ENCODE measurements around the gene TRAPPC4.
"Not testable (repeated sequence)": the region's sequence is repeated elsewhere in the genome, so short reads cannot be mapped to it uniquely, and the experiment has no call there.

TRAPPC4 gene

DNA sequence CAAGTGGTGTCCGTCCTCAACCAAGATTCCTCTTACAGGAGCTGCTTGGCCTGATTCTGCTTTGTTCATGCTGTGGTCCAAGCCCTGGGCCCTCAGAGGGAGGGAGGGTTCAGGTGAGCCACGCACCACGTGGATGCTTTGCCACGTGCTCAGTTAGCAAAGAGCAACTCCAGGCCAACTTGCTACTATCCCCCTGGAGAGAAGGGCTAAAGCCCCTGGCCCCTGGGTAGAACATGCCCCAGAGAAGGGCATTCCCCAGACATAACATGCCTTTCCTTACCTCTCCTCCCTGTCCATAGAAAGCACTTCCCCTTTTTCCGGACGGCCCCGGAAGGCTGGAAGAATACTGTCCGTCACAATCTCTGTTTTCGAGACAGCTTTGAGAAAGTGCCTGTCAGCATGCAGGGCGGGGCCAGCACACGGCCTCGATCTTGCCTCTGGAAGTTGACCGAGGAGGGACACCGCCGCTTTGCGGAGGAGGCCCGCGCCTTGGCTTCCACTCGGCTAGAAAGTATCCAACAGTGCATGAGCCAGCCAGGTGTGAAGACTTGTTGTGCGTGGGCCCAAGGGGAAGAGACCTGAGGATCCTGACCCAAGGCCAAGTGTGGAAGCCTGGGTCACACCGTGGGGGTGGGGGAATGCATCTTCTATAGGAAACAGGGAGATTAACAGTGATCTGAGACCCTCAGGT lies 38.2 kb upstream of the TRAPPC4 start:
- TF ChIP-seq, protein P1, sequence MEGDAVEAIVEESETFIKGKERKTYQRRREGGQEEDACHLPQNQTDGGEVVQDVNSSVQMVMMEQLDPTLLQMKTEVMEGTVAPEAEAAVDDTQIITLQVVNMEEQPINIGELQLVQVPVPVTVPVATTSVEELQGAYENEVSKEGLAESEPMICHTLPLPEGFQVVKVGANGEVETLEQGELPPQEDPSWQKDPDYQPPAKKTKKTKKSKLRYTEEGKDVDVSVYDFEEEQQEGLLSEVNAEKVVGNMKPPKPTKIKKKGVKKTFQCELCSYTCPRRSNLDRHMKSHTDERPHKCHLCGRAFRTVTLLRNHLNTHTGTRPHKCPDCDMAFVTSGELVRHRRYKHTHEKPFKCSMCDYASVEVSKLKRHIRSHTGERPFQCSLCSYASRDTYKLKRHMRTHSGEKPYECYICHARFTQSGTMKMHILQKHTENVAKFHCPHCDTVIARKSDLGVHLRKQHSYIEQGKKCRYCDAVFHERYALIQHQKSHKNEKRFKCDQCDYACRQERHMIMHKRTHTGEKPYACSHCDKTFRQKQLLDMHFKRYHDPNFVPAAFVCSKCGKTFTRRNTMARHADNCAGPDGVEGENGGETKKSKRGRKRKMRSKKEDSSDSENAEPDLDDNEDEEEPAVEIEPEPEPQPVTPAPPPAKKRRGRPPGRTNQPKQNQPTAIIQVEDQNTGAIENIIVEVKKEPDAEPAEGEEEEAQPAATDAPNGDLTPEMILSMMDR (IDR thresholded peaks at IDR 0.05; ENCODE audit: control extremely low read depth, extremely low read depth, low read depth, missing control alignments) = no peak
- no peak for DNase-seq (ENCODE audit: extremely low spot score)
- CTCF ChIA-PET = no interaction called here
- POLR2A ChIA-PET = no interaction called here

DNA sequence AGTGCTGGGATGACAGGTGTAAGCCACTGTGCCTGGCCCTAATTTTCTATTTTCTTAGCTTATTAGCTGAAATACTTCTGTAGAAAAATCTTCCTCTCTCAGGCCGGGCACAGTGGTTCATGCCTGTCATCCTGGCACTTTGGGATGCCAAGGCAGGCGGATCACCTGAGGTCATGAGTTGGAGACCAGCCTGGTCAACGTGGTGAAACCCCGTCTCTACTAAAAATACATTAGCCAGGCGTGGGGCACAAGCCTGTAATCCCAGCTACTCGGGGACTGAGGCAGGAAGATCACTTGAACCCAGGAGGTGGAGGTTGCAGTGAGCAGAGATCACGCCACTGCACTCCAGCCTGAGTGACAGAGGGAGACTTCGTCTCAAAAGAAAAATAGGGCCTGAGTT lies 34.2 kb upstream of the TRAPPC4 start:
- POLR2A ChIA-PET; DNase-seq (ENCODE audit: extremely low spot score): not testable (repeated sequence)
- CTCF ChIA-PET = interaction anchor here (0.8 to 1.2 kb wide), 2 partner anchors 13 to 39 kb away, joined by 3 to 6 read pairs; no protein-coding TSS in a partner anchor

DNA sequence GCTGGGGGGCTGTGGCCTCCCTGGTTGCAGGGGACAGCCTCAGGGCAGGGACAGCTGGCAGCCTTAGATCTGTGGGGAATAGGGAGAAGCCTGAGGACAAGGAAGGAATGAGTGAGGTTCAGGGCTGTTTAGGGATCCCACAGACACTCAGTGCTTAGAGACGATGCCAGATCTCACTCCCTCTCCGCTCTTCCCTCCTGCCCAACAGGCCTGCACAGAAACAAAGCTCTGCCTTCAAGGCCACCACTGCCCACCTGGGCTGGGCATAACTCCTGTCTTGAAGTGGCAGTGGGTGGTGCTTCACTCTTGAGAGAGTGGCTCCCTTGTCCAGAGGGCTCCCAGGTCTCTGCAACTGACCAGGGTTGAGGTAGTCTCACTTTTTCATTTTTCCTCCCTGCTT lies 33.7 kb upstream of the TRAPPC4 start:
- CTCF ChIA-PET = interaction anchor here (0.8 to 1.2 kb wide), 2 partner anchors 12 to 39 kb away, joined by 3 to 6 read pairs; no protein-coding TSS in a partner anchor
- POLR2A ChIA-PET = no interaction called here
- TF ChIP-seq, protein P1 (IDR thresholded peaks at IDR 0.05; ENCODE audit: control extremely low read depth, extremely low read depth, low read depth, missing control alignments) = no peak
- no peak for DNase-seq (ENCODE audit: extremely low spot score)

DNA sequence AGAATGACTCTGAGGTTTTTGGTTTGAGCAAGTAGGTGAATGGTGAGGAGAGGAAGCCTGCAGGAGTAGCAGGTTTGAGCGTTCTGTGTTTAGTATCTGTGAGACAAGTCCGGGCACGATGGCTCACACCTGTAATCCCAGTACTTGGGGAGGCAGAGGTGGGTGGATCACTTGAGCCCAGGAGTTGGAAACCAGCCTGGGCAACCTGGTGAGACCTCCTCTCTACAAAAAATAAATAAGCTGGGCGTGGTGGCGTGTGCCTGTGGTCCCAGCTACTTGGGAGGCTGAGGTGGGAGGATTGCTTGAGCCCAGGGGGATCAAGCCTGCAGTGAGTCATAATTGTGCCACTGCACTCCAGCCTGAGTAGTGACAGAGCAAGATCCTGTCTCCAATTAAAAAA lies 30.3 kb upstream of the TRAPPC4 start:
- TF ChIP-seq, protein P1 (IDR thresholded peaks at IDR 0.05; ENCODE audit: control extremely low read depth, extremely low read depth, low read depth, missing control alignments) = no peak
- DNase-seq (ENCODE audit: extremely low spot score) = no peak
- CTCF ChIA-PET = interaction anchor here (1.4 kb wide), 1 partner anchor 9 kb away, joined by 3 read pairs; the partner anchor contains the start of gene CENATAC
- POLR2A ChIA-PET = interaction anchor here (0.7 kb wide), 1 partner anchor 11 kb away, joined by 5 read pairs; no protein-coding TSS in a partner anchor

- POLR2A ChIA-PET; CTCF ChIA-PET; DNase-seq (ENCODE audit: extremely low spot score): not testable (repeated sequence)
Observed at GRCh38 chr11:118991486-118992038, 27.0 kb upstream of the TRAPPC4 start.

GRCh38 chr11:118996926-118997626 lies 21.5 kb upstream of the TRAPPC4 start:
- POLR2A ChIA-PET = interaction anchor here (1.7 kb wide), 1 partner anchor 21 kb away, joined by 4 read pairs; the partner anchor contains the start of genes RPS25 and TRAPPC4
- CTCF ChIA-PET = interaction anchor here (0.8 to 1.9 kb wide), 13 partner anchors 9 to 337 kb away, joined by 3 to 6 read pairs (median 3); partner anchors contain the start of genes HINFP, RPS25 and TRAPPC4
- TF ChIP-seq, protein P1 (IDR thresholded peaks at IDR 0.05; ENCODE audit: control extremely low read depth, extremely low read depth, low read depth, missing control alignments) = no peak
- DNase-seq (ENCODE audit: extremely low spot score) = peak; percentile 69

DNA sequence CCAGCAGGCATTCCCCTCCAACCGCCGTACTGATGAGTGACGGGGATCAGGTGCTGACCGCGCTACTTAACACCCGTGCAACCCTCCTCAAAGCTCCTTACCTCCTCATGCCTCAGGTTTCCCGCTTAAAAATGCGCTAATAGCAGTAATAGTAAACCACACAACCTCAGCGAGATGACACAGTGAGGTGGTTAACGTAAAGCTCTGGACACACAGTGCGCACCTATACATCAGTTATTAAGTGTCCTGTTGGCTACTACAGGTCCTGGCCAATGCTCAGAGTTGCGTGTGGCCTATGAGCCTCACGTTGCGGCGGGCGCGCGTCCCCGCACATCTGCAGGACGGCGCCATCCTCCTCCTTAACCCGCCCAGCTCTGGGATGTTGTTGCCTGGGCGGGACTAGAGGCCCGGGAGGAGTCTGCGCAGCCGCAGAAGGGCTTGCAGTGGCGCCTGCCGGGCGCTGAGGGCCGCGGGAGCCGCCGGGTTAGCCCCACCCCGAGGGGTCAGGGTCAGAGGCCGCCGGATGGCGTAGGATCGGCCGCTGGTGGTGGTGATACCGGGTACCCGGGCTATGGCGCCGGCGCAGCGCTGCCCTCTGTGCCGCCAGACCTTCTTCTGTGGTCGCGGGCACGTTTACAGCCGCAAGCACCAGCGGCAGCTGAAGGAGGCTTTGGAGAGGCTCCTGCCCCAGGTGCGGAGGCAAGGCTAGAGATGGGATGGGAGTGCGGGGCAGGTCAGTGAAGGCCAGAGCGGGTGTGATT lies 20.8 kb upstream of the TRAPPC4 start, which contains the start of gene CENATAC:
TSS of gene CENATAC (plus strand) at position 512 of the 761 bp plus-strand sequence. CDS start at position 572, 60 bp downstream.
- TF ChIP-seq, protein P1 (IDR thresholded peaks at IDR 0.05; ENCODE audit: control extremely low read depth, extremely low read depth, low read depth, missing control alignments) = no peak
- DNase-seq (ENCODE audit: extremely low spot score) = peak; percentile 99
- CTCF ChIA-PET = interaction anchor here (0.8 to 1.9 kb wide), 12 partner anchors 10 to 337 kb away, joined by 3 to 6 read pairs (median 3); partner anchors contain the start of genes HINFP, RPS25 and TRAPPC4
- POLR2A ChIA-PET = interaction anchor here (1.7 kb wide), 1 partner anchor 20 kb away, joined by 4 read pairs; the partner anchor contains the start of genes RPS25 and TRAPPC4
